Measurements from ENCODE around the gene RUNX2. TPM values are rescaled to one million over a fixed set of nuclear protein-coding genes. Genes with fewer than 3 reads are reported as not detected.

The RUNX2 gene
- total and polyA plus RNA-seq, 9 of the 15 experiments (the other 6 are each of a cell fraction or from before 2014, with no cell fraction given) = 0.29 to 1.00 (median 0.43) TPM

- no peak overlapping the region for H3K27ac ChIP-seq (ENCODE audit: extremely low read depth, low read depth, low read length)
- DNase-seq (ENCODE audit: extremely low read depth in 1 of 4, low spot score in 3 of 4) (no peak), ATAC-seq (no peak), FAIRE-seq (no peak)
- H3K9me1 ChIP-seq (ENCODE audit: control insufficient read depth, insufficient read depth, low read length) = no peaks in the 10 kb centered on the region
- H4K20me1 ChIP-seq (replicated peaks; ENCODE audit: control insufficient read depth, insufficient read depth, low read length) = no peaks in the 10 kb centered on the region
- H3K9me3 ChIP-seq (replicated peaks; ENCODE audit: control insufficient read depth, insufficient read depth, low read depth, low read length) = peaks cover 4% of the 10 kb centered on the region; the same call in 1 of the 2 replicates
- H3K4me3 ChIP-seq = no peak overlapping the region
- no TSS peak for BruUV-seq (replicated peaks)
- intact Hi-C loops (cut with micrococcal nuclease) (no loop called here), in situ Hi-C loops (cut with MboI) (no loop called here)
- no peak overlapping the region for H3K9ac ChIP-seq (ENCODE audit: insufficient read depth in 1 of 2, low read depth in 2 of 2, low read length in 2 of 2)
- H3K79me2 ChIP-seq (ENCODE audit: control insufficient read depth, insufficient read depth, low read length) = no peaks in the 10 kb centered on the region
- H3K4me2 ChIP-seq (ENCODE audit: insufficient read depth, low read length) = no peak overlapping the region
- TF ChIP-seq ARID2 (IDR thresholded peaks at IDR 0.05) = no peak
- TF ChIP-seq SFPQ (IDR thresholded peaks at IDR 0.05; ENCODE audit: low read depth, low read length) = no peak
- no peak for TF ChIP-seq THAP7 (CRISPR knock-in tag; IDR thresholded peaks at IDR 0.05)
- TF ChIP-seq RREB1 (CRISPR knock-in tag; IDR thresholded peaks at IDR 0.05) = no peak
- no peak for TF ChIP-seq BCLAF1 (IDR thresholded peaks at IDR 0.05; ENCODE audit: borderline replicate concordance in 1 of 2, control insufficient read depth in 1 of 2, low read depth in 2 of 2, low read length in 1 of 2)
- POLR2A ChIA-PET = no interaction called here
- H3K27me3 ChIP-seq (ENCODE audit: control insufficient read depth in 2 of 2, insufficient read depth in 2 of 2, low read length in 2 of 2) = no peaks in the 10 kb centered on the region
- CTCF ChIA-PET (ENCODE audit: low intra/inter-chr PET ratio) = no interaction called here
- no peaks in the 10 kb centered on the region for H3K36me3 ChIP-seq (ENCODE audit: control insufficient read depth, insufficient read depth, low read length)
- peaks cover 2 to 25% of the 10 kb centered on the region in 2 experiments; a peak in 3 of 5 replicates for H3K4me1 ChIP-seq (replicated peaks in 1 of 2; ENCODE audit: control insufficient read depth in 2 of 2, insufficient read depth in 2 of 2, low read length in 2 of 2)
- H2AFZ ChIP-seq (ENCODE audit: low read depth, low read length) = no peak overlapping the region
Observed at GRCh38 chr6:45297320-45297719, 30.8 kb upstream of the RUNX2 start.

All from K562 (cell line).